Activated CD4-positive, alpha-beta memory T cell treated with anti-CD3 and anti-CD28 coated beads for 36 hours (primary cell): ENCODE data around the gene RFNG. TPM values are rescaled to one million over a fixed set of nuclear protein-coding genes. Genes with fewer than 3 reads are reported as not detected.

ENCODE experiments used
- CTCF ChIA-PET: fragments of 350-600 bp; sonication (Branson Sonifier 250); formaldehyde crosslinking; loops from one replicate; lab custom pipeline; 2021; ENCODE audit warnings: antibody characterized with exemption, inconsistent platforms; lab: Charles Lee
- POLR2A ChIA-PET: fragments of 350-600 bp; sonication (Branson Sonifier 250); formaldehyde crosslinking; loops from one replicate; lab custom pipeline; 2021; ENCODE audit warnings: antibody characterized with exemption; lab: Charles Lee
- DNase-seq: peaks from one replicate; pipeline ENCODE4 v3.0.0-alpha.2; 2020
- H3K27ac Mint-ChIP-seq: one replicate; pipeline ENCODE4 v1.8.0; 2021; ENCODE audit warnings: mixed read lengths
- H3K27me3 Mint-ChIP-seq: one replicate; pipeline ENCODE4 v1.8.0; 2021; ENCODE audit warnings: mixed read lengths
- H3K36me3 Mint-ChIP-seq: one replicate; pipeline ENCODE4 v1.8.0; 2021; ENCODE audit warnings: mixed read lengths
- H3K4me1 Mint-ChIP-seq: one replicate; pipeline ENCODE4 v1.8.0; 2021; ENCODE audit warnings: low read depth, mixed read lengths
- H3K4me3 Mint-ChIP-seq: one replicate; pipeline ENCODE4 v1.8.0; 2021; ENCODE audit warnings: mild to moderate bottlenecking, mixed read lengths
- H3K9me3 Mint-ChIP-seq: one replicate; pipeline ENCODE4 v1.8.0; 2021; ENCODE audit warnings: mixed read lengths
- intact Hi-C: fragments of 100-400 bp; cut with micrococcal nuclease; formaldehyde crosslinking; loops from one replicate; pipeline ENCODE4 v1.15.1; 2023
- total RNA-seq, 2 experiments: library from RNA; stranded (reverse); gene quantifications; one replicate each; pipeline ENCODE4 v1.2.3, GENCODE V29; 2021

Gene RFNG
- total RNA-seq, 2 experiments from 2014 or later, result 16.5 to 17.5 TPM

DNA sequence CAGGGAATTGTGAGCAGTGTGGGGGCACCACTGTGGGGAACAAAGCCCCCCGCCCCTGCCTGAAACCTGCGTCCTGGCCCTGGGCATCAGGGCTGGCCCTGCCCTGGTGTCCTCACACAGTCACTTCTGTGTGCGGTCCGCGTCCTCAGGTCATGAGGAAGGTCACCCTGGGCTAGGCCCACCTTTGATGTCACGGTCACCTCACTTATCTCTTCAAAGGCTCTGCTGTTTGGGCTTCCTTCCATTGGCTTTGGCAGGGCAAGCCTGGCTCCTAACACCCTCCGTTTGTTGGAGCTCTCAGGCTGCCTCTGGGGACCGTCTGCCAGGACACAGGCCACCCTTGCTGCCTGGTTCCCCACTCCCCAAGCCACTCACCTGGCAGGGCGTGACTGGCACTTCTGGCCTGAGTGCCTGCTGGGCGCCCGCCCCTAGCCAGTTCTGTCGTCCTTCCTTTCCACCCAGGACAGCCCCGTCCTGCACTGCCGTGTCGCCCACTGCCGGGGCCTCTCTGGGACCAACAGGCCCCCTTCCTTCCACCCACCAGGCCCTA is 37.8 kb downstream of the RFNG start:
- no peak for DNase-seq
- intact Hi-C loops, result no loop called here
- ChIA-PET POLR2A (no interaction called here), CTCF (interaction anchor here (0.5 to 1.7 kb wide), 2 partner anchors 55 to 424 kb away, joined by 3 to 5 read pairs; no protein-coding TSS in a partner anchor)
- H3K4me1 Mint-ChIP-seq, result no peaks in the 10 kb centered on the region
- H3K4me3 Mint-ChIP-seq, result no peak overlapping the region
- H3K27me3 Mint-ChIP-seq, result no peaks in the 10 kb centered on the region
- H3K27ac Mint-ChIP-seq, result no peak overlapping the region
- no peaks in the 10 kb centered on the region for H3K9me3 Mint-ChIP-seq
- H3K36me3 Mint-ChIP-seq, result no peaks in the 10 kb centered on the region

GRCh38 chr17:82013341-82013740 is 38.3 kb downstream of the RFNG start:
- Mint-ChIP-seq H3K4me1 (no peaks in the 10 kb centered on the region), H3K36me3 (no peaks in the 10 kb centered on the region), H3K4me3 (no peak overlapping the region), H3K9me3 (no peaks in the 10 kb centered on the region), H3K27ac (no peak overlapping the region), H3K27me3 (no peaks in the 10 kb centered on the region)
- ChIA-PET CTCF (interaction anchor here (0.5 to 1.7 kb wide), 2 partner anchors 54 to 425 kb away, joined by 3 to 5 read pairs; no protein-coding TSS in a partner anchor), POLR2A (no interaction called here)
- no peak for DNase-seq
- intact Hi-C loops, result no loop called here

- H3K27ac Mint-ChIP-seq, result no peak overlapping the region
- no peaks in the 10 kb centered on the region for H3K27me3 Mint-ChIP-seq
- H3K9me3 Mint-ChIP-seq, result no peaks in the 10 kb centered on the region
- intact Hi-C loops, result no loop called here
- H3K36me3 Mint-ChIP-seq, result no peaks in the 10 kb centered on the region
- CTCF ChIA-PET, result interaction anchor here (1.7 kb wide), 1 partner anchor 53 kb away, joined by 5 read pairs; no protein-coding TSS in a partner anchor
- POLR2A ChIA-PET, result no interaction called here
- no peak overlapping the region for H3K4me3 Mint-ChIP-seq
- no peak for DNase-seq
- H3K4me1 Mint-ChIP-seq, result no peaks in the 10 kb centered on the region
These were observed 38.8 kb downstream of the RFNG start for GRCh38 chr17:82012640-82013295.

DNA sequence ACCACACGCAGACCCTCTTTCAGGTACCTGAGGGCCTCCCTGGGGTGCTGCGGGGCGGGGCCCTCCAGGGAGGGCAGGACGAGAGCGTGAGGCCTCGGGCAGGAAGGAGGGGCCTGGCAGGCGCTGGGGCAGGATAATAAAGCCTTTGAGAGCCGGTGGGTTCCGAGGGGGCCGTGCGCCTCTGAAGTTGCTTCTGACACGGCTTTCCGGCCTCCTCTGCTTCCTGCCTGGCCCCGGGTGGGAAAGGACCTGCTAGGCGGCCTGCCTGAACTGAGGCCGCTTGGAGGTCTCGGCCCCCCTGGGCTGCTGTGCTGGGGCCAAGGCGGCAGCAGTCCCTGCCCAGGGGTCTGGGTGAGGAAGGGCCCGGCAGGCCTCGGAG is 39.4 kb downstream of the RFNG start:
- no peaks in the 10 kb centered on the region for H3K9me3 Mint-ChIP-seq
- H3K27ac Mint-ChIP-seq, result no peak overlapping the region
- ChIA-PET CTCF (interaction anchor here (1.7 kb wide), 1 partner anchor 53 kb away, joined by 5 read pairs; no protein-coding TSS in a partner anchor), POLR2A (no interaction called here)
- no peaks in the 10 kb centered on the region for H3K36me3 Mint-ChIP-seq
- H3K27me3 Mint-ChIP-seq, result no peaks in the 10 kb centered on the region
- H3K4me1 Mint-ChIP-seq, result no peaks in the 10 kb centered on the region
- DNase-seq, result no peak
- no peak overlapping the region for H3K4me3 Mint-ChIP-seq
- intact Hi-C loops, result no loop called here

DNA sequence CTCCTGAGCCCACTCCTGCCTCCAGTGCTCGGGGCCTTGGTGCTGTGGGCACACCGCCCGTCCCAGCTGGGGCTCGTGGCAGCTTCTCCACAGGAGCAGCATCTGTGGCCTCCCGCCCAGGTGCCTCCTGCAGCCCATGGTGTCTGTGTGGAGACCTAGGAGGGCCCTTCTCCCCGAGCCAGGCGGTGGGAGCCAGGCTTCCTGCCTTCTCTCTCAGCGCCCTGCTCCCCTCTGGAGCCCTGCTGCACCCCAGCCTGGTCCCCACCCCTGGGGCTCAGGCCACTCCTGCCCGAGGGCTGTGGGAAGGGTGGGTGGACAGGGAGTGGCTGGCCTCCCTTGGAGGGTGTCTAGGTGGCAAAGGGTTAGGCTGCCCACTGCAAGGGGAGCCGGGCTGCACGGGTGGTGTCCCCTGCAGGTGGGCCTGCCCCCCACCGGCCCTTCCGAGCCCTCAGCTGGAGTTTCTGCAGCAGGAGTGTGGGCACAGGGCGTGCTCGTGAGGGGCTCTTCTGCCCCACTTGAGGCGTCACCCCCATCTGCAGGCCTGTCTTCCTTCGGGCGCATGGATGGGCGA is 39.9 kb downstream of the RFNG start:
- Mint-ChIP-seq H3K4me3 (no peak overlapping the region), H3K4me1 (no peaks in the 10 kb centered on the region), H3K36me3 (no peaks in the 10 kb centered on the region), H3K27me3 (no peaks in the 10 kb centered on the region), H3K27ac (no peak overlapping the region), H3K9me3 (no peaks in the 10 kb centered on the region)
- ChIA-PET POLR2A (no interaction called here), CTCF (no interaction called here)
- DNase-seq, result no peak
- intact Hi-C loops, result no loop called here

GRCh38 chr17:82010575-82011525 is 40.8 kb downstream of the RFNG start:
- ChIA-PET POLR2A (no interaction called here), CTCF (no interaction called here)
- no peaks in the 10 kb centered on the region for H3K36me3 Mint-ChIP-seq
- no peaks in the 10 kb centered on the region for H3K4me1 Mint-ChIP-seq
- H3K27me3 Mint-ChIP-seq, result no peaks in the 10 kb centered on the region
- no peak for DNase-seq
- intact Hi-C loops, result no loop called here
- H3K27ac Mint-ChIP-seq, result no peak overlapping the region
- H3K4me3 Mint-ChIP-seq, result no peak overlapping the region
- no peaks in the 10 kb centered on the region for H3K9me3 Mint-ChIP-seq

DNA sequence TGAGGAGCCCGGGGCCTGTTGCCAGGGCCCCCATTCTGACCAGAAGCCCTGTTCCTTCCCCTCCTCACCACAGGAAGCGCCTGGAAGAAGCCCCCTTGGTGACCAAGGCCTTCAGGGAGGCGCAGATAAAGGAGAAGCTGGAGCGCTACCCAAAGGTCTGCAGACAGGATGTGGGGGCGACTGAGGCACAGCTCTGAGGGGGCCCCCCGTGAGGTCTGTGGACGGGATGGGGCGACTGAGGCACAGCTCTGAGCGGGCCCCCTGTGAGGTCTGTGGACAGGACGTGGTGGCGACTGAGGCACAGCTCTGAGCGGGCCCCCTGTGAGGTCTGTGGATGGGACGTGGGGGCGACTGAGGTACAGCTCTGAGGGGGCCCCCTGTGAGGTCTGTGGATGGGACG is 42.2 kb downstream of the RFNG start:
- no peak for DNase-seq
- intact Hi-C loops, result no loop called here
- Mint-ChIP-seq H3K4me1 (no peaks in the 10 kb centered on the region), H3K4me3 (no peak overlapping the region), H3K27ac (no peak overlapping the region), H3K36me3 (no peaks in the 10 kb centered on the region), H3K9me3 (no peaks in the 10 kb centered on the region), H3K27me3 (no peaks in the 10 kb centered on the region)
- ChIA-PET CTCF (interaction anchor here (0.9 to 1.2 kb wide), 3 partner anchors 12 to 97 kb away, joined by 3 to 4 read pairs (median 3); no protein-coding TSS in a partner anchor), POLR2A (no interaction called here)

DNA sequence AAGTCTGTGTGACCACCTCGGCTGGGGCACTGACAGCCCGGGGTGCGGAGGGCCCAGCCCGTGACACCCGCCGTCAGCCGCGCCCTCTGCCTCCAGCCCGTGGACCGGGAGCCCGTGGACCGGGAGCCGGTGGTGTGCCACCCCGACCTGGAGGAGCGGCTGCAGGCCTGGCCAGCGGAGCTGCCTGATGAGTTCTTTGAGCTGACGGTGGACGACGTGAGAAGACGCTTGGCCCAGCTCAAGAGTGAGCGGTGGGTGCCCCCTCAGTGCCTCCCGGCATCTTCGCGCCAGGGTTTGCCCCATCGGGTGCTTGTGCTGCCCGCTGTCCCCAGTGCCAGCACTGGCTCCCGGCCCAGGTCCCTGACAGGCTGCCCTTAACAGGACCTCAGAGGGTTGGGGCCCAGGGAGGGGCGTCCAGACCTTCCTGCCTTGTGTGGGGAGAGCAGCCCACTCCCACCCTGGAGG is 42.6 kb downstream of the RFNG start:
- no peak for DNase-seq
- intact Hi-C loops, result no loop called here
- Mint-ChIP-seq H3K9me3 (no peaks in the 10 kb centered on the region), H3K4me1 (no peaks in the 10 kb centered on the region), H3K27ac (no peak overlapping the region), H3K27me3 (no peaks in the 10 kb centered on the region), H3K36me3 (no peaks in the 10 kb centered on the region), H3K4me3 (no peak overlapping the region)
- POLR2A ChIA-PET, result no interaction called here
- CTCF ChIA-PET, result interaction anchor here (0.7 to 1.2 kb wide), 4 partner anchors 12 to 97 kb away, joined by 3 to 4 read pairs (median 3); no protein-coding TSS in a partner anchor

DNA sequence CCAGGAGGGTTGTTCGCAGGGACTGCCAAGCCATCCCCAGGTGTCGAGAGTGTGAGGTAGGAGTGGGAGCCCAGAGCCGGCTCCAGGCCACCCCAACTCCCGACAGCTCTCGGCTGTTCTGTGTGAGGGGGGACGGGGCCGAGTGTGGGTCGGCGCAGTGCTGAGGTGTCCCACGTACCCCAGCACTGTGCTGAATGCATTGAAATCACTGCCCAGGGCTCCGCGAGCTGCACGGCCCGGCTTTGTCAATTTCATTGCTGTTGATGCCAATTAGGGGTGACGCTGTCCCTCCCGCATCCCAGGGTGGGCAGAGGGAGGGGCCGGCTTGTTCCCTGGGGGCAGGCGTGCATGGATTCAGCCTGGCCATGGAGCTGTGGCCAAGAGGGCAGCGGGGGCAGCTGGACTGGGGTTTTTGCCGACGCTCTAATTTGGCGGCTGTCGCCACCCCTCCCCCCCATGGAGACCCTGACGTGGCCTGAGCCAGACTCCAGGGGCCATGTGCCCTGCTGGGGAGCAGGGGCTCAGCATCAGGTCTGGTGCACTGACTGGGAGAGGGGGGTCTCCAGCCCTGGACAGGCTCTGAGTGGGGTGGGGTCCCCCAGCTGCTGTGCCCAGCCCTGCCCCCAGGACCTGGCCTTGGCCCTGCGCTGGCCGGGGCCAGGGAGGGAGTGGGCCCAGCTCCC is 43.2 kb downstream of the RFNG start:
- DNase-seq, result no peak
- Mint-ChIP-seq H3K9me3 (no peaks in the 10 kb centered on the region), H3K4me1 (peaks cover 2% of the 10 kb centered on the region), H3K27me3 (no peaks in the 10 kb centered on the region), H3K4me3 (no peak overlapping the region), H3K27ac (no peak overlapping the region), H3K36me3 (no peaks in the 10 kb centered on the region)
- POLR2A ChIA-PET, result no interaction called here
- CTCF ChIA-PET, result interaction anchor here (0.7 to 1.2 kb wide), 2 partner anchors 12 to 49 kb away, joined by 3 read pairs; no protein-coding TSS in a partner anchor
- intact Hi-C loops, result no loop called here

- no peak overlapping the region for H3K4me3 Mint-ChIP-seq
- H3K27ac Mint-ChIP-seq, result no peak overlapping the region
- H3K4me1 Mint-ChIP-seq, result peaks cover 5% of the 10 kb centered on the region
- POLR2A ChIA-PET, result no interaction called here
- no peak for DNase-seq
- H3K27me3 Mint-ChIP-seq, result no peaks in the 10 kb centered on the region
- H3K36me3 Mint-ChIP-seq, result no peaks in the 10 kb centered on the region
- intact Hi-C loops, result no loop called here
- H3K9me3 Mint-ChIP-seq, result no peaks in the 10 kb centered on the region
- CTCF ChIA-PET, result interaction anchor here (1.2 kb wide), 1 partner anchor 13 kb away, joined by 3 read pairs; no protein-coding TSS in a partner anchor
These were observed 43.9 kb downstream of the RFNG start for GRCh38 chr17:82007495-82008257.

GRCh38 chr17:82007228-82007494 is 44.5 kb downstream of the RFNG start:
- no peaks in the 10 kb centered on the region for H3K9me3 Mint-ChIP-seq
- intact Hi-C loops, result no loop called here
- H3K27ac Mint-ChIP-seq, result no peak overlapping the region
- H3K4me3 Mint-ChIP-seq, result no peak overlapping the region
- H3K4me1 Mint-ChIP-seq, result peaks cover 5% of the 10 kb centered on the region
- CTCF ChIA-PET, result no interaction called here
- no peak for DNase-seq
- H3K36me3 Mint-ChIP-seq, result no peaks in the 10 kb centered on the region
- POLR2A ChIA-PET, result no interaction called here
- H3K27me3 Mint-ChIP-seq, result no peaks in the 10 kb centered on the region
